ENCODE data around the gene ZNF277.

- TF ChIP-seq, protein P1, sequence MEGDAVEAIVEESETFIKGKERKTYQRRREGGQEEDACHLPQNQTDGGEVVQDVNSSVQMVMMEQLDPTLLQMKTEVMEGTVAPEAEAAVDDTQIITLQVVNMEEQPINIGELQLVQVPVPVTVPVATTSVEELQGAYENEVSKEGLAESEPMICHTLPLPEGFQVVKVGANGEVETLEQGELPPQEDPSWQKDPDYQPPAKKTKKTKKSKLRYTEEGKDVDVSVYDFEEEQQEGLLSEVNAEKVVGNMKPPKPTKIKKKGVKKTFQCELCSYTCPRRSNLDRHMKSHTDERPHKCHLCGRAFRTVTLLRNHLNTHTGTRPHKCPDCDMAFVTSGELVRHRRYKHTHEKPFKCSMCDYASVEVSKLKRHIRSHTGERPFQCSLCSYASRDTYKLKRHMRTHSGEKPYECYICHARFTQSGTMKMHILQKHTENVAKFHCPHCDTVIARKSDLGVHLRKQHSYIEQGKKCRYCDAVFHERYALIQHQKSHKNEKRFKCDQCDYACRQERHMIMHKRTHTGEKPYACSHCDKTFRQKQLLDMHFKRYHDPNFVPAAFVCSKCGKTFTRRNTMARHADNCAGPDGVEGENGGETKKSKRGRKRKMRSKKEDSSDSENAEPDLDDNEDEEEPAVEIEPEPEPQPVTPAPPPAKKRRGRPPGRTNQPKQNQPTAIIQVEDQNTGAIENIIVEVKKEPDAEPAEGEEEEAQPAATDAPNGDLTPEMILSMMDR (IDR thresholded peaks at IDR 0.05; ENCODE audit: poor library complexity): no peak
- TF ChIP-seq EZH2 (IDR thresholded peaks at IDR 0.05; ENCODE audit: borderline replicate concordance): no peak
- TF ChIP-seq EZH2phosphoT487 (IDR thresholded peaks at IDR 0.05; ENCODE audit: low read depth, severe bottlenecking, unreplicated experiment): no peak
Observed at GRCh38 chr7:112182749-112183148, 23.7 kb upstream of the ZNF277 start.

All from hepatocyte (in vitro differentiated cells).